GM18499 (cell line): ENCODE measurements around the gene PLA2G2E.
"Not testable (repeated sequence)": the region's sequence is repeated elsewhere in the genome, so short reads cannot be mapped to it uniquely, and the experiment has no call there.

Source experiments
- ATAC-seq: cut with Tn5 transposase; IDR thresholded peaks from one replicate; pipeline ENCODE4 v1.9.1; 2021; ENCODE audit warnings: moderate number of reproducible peaks; ENCODE audit not compliant: insufficient read depth, unreplicated experiment

The PLA2G2E gene

GRCh38 chr1:19934336-19934735 is 10.9 kb upstream of the PLA2G2E start:
- no peak for ATAC-seq

DNA sequence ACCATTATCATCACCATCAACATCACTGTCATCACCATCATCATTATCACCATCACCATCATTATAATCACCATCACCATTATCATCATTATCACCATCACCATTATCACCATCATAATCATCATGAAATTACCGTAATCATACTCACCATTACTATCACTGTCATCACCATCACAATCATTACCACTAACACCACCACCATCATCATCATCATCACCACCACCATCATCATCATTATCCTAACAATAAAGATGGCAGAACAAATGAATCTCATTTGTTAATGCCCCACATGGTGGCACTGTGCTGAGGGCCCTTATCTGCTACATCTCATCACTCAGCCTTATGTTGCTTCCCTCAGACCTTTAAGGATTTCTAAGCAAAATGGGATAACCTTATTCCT is 9.4 kb upstream of the PLA2G2E start:
- no peak for ATAC-seq

- not testable (repeated sequence) for ATAC-seq
Measured at GRCh38 chr1:19927130-19927421, 3.7 kb upstream of the PLA2G2E start.

DNA sequence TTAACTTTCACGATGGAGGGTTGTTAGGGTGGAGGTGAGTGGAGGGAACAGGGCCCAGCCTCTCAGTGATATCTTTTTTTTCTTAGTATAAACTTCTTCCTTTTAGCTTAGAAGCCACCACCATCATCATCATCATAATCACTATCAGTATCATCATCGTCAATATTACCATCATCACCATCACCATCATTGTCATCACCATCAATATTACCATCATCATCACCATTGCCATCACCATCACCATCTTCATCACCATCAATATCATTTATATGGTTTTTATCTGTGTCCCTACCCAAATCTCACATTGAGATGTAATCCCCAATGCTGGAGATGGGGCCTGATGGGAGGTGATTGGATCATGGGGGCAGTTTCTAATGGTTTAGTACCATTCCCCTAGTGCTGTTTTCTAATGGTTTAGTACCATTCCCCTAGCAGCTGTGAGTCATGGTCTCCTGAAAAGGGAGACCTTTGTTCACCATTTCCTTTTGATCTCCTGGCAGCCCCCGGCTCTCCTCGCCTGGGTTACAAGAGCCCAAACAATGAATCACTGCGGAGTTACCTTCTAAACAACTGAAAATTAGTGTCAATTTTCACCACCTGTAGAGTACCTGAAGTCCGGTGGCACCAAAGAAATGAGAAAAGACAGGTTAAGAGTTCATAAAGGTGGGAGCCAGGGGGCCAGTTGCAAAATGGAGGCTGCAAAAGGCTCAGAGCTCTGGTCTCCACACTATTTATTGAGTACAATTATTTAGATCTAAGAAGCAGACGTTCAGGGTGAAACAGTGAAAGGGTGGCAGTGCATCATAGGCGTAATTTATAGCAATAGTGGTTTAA is 3.1 kb upstream of the PLA2G2E start:
- ATAC-seq = no peak

DNA sequence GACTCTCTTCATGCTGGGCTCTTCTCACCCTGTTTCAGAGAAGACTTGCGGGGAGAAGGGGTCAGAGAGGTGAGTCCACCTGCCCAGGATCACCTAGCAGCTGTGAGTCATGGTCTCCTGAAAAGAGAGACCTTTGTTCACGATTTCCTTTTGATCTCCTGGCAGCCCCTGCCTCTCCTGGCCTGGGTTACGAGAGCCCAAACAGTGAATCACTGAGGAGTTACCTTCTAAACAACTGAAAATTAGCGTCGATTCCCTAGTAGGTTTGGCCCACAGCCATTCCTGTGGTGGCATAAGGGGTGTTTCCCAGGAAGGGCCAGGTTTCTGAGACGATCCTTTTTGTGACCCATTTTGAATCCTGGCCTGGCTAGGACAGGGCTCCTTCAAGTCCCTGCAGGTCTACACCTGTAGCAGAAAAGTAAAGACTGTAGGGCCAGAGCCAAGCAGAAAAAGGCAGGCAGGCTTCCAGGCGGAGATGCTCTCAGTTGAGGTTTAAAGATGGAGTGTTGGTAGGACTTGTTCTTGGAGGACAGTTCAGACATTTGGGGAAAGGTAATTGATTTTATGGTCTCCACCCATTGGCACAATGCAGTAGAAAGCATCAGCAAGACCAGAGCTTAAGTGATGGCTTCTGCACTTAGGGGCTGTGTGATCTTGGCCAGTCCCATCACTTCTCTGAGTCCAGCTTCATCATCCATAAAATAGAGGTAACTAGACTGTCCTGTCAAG is 2.1 kb upstream of the PLA2G2E start:
- ATAC-seq = no peak

- no peak for ATAC-seq
Measured at GRCh38 chr1:19923953-19924346, 533 bp upstream of the PLA2G2E start.

DNA sequence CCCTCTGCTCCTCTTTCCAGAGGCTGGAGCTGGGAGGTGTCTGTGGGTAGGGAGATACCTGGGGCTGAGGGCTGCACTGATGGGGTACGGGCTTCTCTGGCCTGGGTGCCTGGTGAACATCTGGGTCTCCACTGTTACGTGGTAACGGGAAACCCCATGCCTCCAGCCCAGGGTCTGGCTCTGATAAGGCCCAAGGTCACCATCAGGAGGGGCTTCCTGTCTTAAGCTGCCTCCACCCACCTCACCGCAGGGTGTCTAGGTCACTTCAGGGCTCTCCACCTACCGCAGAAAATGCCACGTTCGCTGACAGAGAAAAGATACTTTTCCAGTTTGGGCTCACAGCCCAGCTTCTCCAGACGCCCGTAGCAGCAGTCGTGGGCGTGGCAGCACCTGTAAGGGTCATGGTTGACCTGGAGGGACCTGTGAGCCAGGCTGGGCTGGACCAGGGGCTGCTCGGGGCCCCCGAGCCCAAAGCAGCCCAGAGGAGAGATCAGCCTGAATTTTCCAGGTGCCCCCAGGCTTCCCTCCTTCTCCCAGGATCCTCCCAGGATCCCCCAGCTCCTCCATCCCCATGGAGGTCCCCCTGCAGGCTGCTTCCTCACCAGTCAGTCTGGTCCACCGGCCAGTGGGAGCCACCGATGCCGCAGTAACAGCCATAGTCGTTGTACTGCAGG is 1.3 kb downstream of the PLA2G2E start:
- ATAC-seq = no peak

DNA sequence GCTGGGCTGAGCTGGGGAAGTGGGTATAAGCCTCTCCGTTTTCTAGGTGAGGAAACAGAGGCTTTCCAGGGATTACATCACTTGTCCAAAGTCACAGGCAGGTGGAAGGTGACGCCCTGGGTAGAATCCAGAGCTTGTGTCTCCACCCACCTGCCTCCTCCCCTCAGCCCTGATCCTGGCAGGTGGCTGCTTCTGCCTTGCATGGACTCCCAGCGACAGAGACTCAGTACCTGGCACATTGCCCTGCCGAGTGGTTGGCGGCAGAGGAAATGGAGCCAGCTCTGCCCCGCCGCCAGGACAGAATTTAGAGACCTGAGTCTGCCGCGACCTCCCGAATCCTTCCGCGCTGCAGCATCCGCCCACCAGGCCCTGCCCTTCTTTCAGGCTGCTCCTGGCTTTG is 2.1 kb downstream of the PLA2G2E start:
- ATAC-seq = no peak

- no peak for ATAC-seq
Measured at GRCh38 chr1:19920132-19920710, 3.2 kb downstream of the PLA2G2E start.

DNA sequence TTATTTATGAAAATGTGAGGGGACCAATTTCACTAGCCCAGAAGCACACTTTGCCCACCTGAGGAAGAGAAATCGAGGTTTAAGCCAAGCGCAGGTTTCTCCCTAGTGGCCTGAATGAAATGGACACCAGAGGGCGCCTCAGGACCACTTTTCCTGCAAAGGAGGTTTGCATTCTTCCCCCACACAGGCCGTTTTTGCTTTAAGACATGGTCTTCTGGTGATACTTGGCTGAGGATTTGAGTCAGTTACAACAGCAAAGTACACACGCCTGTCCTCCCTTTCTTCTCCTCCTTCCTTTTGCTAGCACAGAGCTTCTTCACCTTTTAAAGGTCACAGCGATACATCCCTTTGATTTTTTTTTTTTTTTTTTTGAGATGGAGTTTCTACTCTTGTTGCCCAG is 5.4 kb downstream of the PLA2G2E start:
- no peak for ATAC-seq

DNA sequence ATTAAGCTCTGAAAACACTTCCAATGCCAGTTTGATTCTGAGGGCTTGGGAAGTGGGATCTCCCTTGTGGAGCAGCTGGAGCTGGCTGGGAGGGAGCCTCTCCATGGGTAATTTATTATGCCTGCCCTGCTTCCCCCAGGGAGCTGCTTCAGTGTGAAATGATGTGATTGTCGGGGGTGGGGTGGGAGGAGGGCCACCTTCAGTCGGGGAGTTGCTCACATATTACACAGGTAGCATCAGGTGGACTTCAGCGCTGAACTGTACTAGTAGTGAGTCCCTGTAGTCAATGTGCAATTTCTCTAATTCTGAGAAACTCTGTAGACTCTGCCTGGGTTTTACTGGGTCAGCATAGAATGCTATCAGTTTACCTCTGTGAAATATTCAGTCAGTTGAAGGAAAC is 12.8 kb downstream of the PLA2G2E start:
- no peak for ATAC-seq

- ATAC-seq = no peak
Measured at GRCh38 chr1:19909971-19910370, 13.4 kb downstream of the PLA2G2E start.

GRCh38 chr1:19909392-19909791 is 14.0 kb downstream of the PLA2G2E start:
- ATAC-seq = no peak

DNA sequence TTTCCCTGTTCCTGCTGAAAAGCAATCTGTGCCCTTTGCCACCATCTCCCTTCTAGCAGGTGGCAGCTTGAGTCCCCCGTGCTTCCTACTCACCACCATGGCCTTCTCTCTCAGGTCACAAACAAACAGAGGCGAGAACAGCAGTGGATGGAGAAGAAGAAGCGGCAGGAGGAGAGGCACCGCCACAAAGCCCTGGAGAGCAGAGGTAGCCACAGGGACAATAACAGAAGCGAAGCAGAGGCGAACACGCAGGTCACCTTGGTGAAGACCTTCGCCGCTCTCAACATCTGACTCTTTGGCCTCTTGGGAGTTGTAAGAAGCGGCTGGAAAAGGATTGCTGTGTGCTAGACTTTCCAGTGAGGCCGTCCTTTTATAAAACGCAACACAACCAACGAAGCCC is 16.0 kb downstream of the PLA2G2E start:
- no peak for ATAC-seq

DNA sequence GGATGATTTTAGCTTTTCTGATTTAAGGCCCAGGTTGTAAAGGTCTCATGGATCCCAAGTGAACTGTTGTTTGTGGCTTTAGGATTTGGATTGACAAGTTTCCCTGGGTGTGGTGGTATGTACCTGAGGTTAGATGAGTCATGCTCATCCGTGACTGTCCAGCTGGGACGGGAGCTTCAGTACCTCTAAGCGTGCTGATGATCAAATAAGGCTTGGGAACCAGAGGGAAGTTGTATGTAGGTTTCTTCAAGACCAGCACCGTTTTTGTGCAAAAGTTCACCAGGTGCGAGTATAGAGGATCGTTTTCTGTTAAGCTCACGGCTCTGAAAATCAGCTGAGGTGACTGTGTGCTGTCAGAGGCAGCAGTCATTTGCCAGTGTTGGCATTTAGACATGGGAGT is 19.8 kb downstream of the PLA2G2E start:
- no peak for ATAC-seq

DNA sequence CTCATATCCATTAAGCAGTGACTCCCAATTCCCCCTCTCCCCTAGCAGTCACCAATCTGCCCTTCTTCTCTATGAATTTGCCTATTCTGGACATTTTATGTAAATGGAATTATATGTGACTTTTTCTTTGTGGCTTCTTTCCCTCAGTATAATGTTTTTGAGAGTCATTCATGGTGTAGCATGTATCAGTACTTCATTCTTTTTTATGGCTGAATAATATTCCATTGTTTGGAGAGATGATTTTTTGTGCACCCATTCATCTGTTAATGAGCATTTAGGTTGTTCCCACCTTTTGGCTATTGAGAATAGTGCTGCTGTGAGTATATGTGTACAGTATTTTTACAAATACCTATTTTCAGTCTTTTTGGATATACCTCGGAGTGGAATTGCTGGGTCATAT is 21.8 kb downstream of the PLA2G2E start:
- ATAC-seq = no peak

DNA sequence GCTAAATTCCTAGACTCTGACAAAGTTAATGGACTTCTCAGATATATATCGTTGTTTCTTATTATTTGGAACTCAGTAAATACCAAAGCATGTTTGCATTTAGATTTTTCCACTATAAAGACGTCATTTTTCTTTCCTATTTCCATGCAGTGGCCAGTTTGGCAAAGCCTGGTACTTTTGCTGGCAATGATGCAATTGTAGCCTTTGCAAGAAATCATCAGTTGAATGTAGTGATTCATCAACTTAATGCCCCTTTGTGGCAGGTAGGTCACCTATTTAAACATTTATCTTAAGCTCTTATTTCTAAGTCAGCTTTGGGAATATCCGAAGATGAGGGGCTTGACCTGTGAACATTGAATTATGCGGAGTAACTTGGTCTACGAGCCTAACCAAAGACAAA is 29.2 kb downstream of the PLA2G2E start:
- no peak for ATAC-seq

DNA sequence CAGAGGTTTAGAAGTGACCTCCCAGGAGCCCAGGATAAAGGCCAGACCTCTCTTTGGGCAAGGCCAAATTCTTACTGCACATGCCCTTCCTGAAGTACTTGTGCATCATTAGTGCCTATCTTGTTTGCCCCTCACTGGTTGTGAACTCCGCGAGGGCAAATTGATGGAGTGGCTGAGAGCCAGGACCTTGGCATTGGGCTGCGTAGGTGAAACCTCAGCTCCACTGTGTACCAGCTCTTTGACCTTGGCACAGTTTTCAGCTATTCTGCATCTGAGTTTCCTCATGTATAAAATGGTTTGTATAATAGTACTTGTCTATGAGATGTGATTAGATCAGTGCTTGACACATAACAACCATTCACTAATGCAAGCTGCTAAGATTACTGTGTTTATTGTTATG is 29.7 kb downstream of the PLA2G2E start:
- no peak for ATAC-seq

DNA sequence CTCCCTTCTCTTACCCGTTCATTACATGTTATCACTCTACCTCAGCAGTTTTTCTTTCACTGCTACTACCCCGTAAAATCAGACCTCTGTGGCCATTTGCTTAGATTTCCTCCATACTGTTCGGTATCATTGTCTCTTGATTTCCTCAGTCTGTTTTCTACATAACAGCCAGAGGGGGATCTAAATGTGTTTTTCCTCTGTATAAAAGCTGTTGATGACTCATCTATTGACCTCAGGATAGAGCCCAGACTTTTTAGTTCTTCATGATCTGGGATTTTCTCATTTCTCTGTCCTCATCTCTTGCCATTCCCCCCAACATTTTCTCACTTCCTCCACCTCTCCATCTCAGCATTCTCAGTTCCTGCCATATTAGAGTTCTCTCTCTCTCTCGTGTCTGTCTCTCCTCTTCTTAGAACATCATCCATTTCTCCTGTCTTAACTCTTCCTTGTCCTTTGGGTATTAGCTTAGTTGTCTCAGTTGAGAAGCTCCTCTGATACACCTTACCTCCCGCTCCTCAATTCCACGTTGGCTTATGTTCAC is 30.7 kb downstream of the PLA2G2E start:
- ATAC-seq = no peak

DNA sequence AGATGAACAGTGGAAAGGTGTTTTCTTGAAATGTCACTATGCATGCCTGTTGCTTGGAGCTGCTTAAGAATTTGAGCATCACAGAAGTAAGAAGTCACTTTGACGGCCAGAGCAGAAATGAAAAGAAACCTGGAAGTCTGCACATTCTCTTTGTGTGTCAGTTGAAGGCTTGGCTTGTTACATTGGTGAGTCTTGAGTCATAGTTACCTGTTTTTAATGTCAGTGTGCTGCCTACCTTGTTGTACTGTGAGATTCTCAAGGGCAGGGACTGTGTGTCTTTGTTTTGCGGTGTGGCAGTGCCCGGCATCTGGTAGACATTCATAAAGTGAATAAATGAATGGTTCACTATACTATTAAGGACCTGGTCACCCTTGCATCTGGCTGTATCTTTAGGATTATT is 31.3 kb downstream of the PLA2G2E start:
- ATAC-seq = no peak

GRCh38 chr1:19889656-19890055 is 33.8 kb downstream of the PLA2G2E start:
- ATAC-seq = no peak
